DND-41 (cell line): ENCODE measurements around the gene ZNF280A.

Experiments used
- EZH2 ChIP-seq: IDR thresholded peaks from 3 replicates; pipeline ENCODE4 v1.6.1; 2012; ENCODE audit warnings: borderline replicate concordance, low read depth, mild to moderate bottlenecking, moderate library complexity, low read length, inconsistent platforms; ENCODE audit not compliant: severe bottlenecking
- TF ChIP-seq, protein P1 (sequence below): IDR thresholded peaks from 2 replicates; pipeline ENCODE4 v1.5.1; 2012; ENCODE audit warnings: borderline replicate concordance, low read length, moderate library complexity, mild to moderate bottlenecking; ENCODE audit not compliant: poor library complexity, severe bottlenecking; ENCODE audit errors: extremely low read depth

DNA sequence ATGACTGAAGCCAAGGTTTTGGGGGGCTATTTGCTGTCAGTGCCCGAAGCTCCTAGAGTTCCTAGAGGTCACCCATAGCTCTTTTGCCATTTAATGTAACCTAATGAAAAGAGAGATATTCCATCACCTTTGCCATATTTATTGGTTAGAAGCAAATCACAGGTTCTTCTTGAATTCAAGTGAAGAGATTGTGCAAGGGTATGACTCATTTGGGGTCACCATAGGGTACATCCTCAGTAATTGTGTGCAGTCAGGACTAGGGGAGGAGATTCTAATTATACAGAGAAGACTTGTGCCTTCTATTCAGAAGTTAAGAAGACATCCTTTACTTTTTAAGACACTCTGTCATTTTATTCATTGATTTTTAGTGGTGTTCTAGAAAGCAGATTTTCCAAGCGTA, 45.9 kb upstream of the ZNF280A start:
- TF ChIP-seq, protein P1, sequence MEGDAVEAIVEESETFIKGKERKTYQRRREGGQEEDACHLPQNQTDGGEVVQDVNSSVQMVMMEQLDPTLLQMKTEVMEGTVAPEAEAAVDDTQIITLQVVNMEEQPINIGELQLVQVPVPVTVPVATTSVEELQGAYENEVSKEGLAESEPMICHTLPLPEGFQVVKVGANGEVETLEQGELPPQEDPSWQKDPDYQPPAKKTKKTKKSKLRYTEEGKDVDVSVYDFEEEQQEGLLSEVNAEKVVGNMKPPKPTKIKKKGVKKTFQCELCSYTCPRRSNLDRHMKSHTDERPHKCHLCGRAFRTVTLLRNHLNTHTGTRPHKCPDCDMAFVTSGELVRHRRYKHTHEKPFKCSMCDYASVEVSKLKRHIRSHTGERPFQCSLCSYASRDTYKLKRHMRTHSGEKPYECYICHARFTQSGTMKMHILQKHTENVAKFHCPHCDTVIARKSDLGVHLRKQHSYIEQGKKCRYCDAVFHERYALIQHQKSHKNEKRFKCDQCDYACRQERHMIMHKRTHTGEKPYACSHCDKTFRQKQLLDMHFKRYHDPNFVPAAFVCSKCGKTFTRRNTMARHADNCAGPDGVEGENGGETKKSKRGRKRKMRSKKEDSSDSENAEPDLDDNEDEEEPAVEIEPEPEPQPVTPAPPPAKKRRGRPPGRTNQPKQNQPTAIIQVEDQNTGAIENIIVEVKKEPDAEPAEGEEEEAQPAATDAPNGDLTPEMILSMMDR = no peak
- TF ChIP-seq EZH2 = no peak
